GM21423 (cell line): ENCODE data around the gene ASTN2.

Source experiments
- ATAC-seq: cut with Tn5 transposase; IDR thresholded peaks from one replicate; pipeline ENCODE4 v1.9.1; 2021; ENCODE audit warnings: mild to moderate bottlenecking, moderate library complexity; ENCODE audit not compliant: unreplicated experiment

Gene ASTN2

GRCh38 chr9:117414220-117414905, 494 bp downstream of the ASTN2 start:
- no peak for ATAC-seq

GRCh38 chr9:117413346-117414219, 1.3 kb downstream of the ASTN2 start:
- ATAC-seq: no peak

GRCh38 chr9:117412841-117413240, 2.0 kb downstream of the ASTN2 start:
- no peak for ATAC-seq

- no peak for ATAC-seq
Observed at GRCh38 chr9:117412006-117412715, 2.7 kb downstream of the ASTN2 start.

GRCh38 chr9:117411547-117411946, 3.3 kb downstream of the ASTN2 start:
- ATAC-seq: no peak

- ATAC-seq: no peak
Observed at GRCh38 chr9:117409321-117409720, 5.5 kb downstream of the ASTN2 start.

GRCh38 chr9:117407436-117408022, 7.3 kb downstream of the ASTN2 start:
- ATAC-seq: no peak

GRCh38 chr9:117405950-117406705, 8.7 kb downstream of the ASTN2 start:
- no peak for ATAC-seq

- ATAC-seq: no peak
Observed at GRCh38 chr9:117403848-117404247, 11.0 kb downstream of the ASTN2 start.

GRCh38 chr9:117403403-117403811, 11.4 kb downstream of the ASTN2 start:
- no peak for ATAC-seq

GRCh38 chr9:117400171-117400570, 14.7 kb downstream of the ASTN2 start:
- no peak for ATAC-seq

GRCh38 chr9:117395151-117395650, 19.7 kb downstream of the ASTN2 start:
- no peak for ATAC-seq

- no peak for ATAC-seq
Observed at GRCh38 chr9:117394655-117395054, 20.2 kb downstream of the ASTN2 start.

- no peak for ATAC-seq
Observed at GRCh38 chr9:117392992-117393391, 21.9 kb downstream of the ASTN2 start.

- ATAC-seq: no peak
Observed at GRCh38 chr9:117387422-117387821, 27.4 kb downstream of the ASTN2 start.

- ATAC-seq: no peak
Observed at GRCh38 chr9:117379341-117379740, 35.5 kb downstream of the ASTN2 start.

- ATAC-seq: no peak
Observed at GRCh38 chr9:117377046-117377445, 37.8 kb downstream of the ASTN2 start.

GRCh38 chr9:117375956-117376355, 38.9 kb downstream of the ASTN2 start:
- ATAC-seq: no peak

GRCh38 chr9:117374076-117374725, 40.7 kb downstream of the ASTN2 start:
- no peak for ATAC-seq
